A549 treated with RU486 at 1 μM for 4 hours (cell line): ENCODE measurements around the gene POR. TPM values are rescaled to one million over a fixed set of nuclear protein-coding genes. Genes with fewer than 3 reads are reported as not detected.

Experiments used
- total RNA-seq: library from RNA; stranded (reverse); fragments of 200-300 nt; extraction: Qiagen RNA extraction; gene quantifications from 5 replicates; pipeline ENCODE4 v1.2.3, GENCODE V29; 2022; ENCODE audit warnings: low read depth

The POR gene
- 131 to 193 TPM (median 173 TPM) in 5 replicates for total RNA-seq

DNA sequence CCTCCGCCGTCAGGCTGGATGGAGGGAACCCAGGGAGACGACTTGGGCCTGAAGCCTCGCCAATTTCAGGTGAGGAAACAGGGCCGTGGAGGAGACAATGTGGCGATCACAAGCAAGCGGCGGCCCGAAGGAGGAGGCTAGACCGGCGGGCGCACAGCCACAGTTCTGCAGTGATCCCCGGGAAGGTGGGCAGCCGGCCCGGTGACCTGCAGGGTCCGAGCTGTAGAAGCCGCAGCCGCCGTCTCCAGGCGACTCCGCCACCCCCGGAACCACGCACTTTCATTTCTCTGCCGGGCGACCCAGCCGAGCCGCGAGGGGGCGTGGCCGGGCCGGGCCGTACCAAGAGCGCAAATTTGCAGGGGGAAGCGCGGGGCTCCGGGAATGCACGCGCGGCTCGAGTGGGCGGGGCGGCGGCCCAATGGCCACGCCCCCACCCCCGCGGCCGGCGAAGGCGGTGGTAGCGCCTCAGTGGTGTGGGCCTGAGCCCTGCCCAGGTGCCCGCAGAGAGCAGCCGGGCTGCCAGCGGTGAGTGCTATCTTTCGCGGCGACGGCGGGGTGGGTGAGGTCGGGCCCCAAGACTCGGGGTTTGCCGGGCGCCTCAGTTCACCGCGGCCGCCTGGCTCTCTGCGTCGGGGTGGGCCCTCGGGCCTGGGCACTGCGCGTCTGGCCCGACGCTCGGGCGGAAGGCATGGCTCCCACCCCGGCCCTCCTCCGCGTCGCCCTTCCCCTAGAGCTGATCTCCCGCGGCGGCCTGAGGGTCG, at the start of gene POR:
Gene POR (plus strand): TSS at position 501 of the 761 bp plus-strand sequence. CDS start 38,847 bp downstream, outside the sequence.

DNA sequence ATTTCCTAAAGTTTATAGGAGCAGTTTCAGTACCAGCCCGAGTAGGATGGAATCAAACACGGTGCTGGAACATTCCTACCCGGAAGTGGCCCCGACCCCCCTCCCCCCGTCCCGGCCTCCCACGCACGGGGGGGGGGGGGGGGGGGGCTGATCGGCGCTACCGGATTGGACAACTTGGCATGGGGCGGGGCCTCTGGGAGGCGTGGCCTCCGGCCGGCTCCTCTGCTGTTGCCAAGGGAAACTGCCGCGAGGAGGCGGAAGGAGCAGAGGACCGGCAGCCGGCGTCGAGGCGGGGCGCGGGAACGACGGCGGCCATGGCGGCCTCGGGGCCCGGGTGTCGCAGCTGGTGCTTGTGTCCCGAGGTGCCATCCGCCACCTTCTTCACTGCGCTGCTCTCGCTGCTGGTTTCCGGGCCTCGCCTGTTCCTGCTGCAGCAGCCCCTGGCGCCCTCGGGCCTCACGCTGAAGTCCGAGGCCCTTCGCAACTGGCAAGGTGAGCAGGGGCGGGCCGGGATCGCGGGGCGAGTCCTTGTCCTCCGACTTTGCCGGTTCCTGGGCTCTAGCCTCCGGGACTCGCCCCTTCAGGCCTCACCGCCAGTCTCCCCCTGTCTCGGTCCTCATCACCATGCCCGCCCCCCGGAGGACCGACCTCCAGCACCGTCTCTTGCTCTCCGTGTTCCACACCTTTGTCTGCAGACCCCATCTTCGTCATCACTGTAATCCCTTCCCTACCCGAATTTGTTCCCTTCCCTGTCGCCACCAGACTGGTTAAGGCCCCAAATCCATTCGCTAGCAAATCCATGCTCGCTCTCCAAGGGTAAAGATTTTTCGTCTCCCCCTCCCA, 36.0 kb upstream of the POR start, which contains the start of gene RHBDD2:
Gene RHBDD2 (plus strand): TSS at position 266 of the 843 bp plus-strand sequence. CDS start 49 bp downstream, at position 315.

DNA sequence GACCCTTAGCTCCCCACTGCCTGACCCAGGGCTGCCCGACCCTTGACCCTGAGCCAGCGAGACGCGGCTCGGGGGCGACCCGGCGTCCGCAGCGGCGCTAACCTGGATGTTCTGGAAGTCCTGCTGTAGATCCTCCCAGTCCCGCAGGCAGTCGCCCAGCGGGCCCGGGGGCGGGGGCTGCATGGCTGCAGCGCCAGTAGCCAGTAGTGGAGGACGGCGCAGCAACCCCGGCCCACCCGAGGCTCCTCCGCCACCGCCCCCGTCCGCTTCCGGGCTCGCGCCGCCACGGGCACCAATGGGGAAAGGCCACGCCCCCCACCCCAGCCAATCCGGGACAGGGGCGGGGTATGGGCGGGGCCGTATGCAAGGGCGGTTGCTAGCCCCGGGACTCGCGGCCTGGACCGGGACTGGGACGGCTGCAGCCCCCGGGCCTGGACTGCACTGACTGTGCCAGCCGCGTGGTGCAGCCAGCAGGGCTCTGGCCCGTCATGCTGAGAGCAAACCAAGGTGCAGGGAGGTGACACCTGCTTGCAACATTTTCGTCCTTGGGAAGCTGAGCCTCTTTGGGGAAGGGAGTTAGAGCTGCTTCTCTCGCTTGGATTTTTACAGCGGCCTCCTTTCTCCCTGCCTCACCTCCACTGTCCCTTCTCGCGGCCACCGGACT, 79.6 kb downstream of the POR start, which contains the start of gene TMEM120A:
Gene TMEM120A (minus strand): TSS at position 208 of the 664 bp plus-strand sequence. CDS start 25 bp downstream, at position 183.

Other genes starting within 250 kb of the POR start
- 14.3 to 18.9 TPM (median 18.1 TPM) in 5 replicates for gene HIP1, start 176.2 kb upstream of the POR start, total RNA-seq
- 8.2 to 14.4 TPM (median 9.9 TPM) in 5 replicates for gene CCL26, start 142.9 kb upstream of the POR start, total RNA-seq
- 0.53 TPM in 1 of 5 replicates, not detected in the others for gene CCL24, start 101.3 kb upstream of the POR start, total RNA-seq
- 72.5 to 100.0 TPM (median 90.5 TPM) in 5 replicates for gene RHBDD2, start 36.1 kb upstream of the POR start, total RNA-seq
- gene TMEM120A, start 79.4 kb downstream of the POR start, total RNA-seq, result 29.1 to 44.9 TPM (median 41.7 TPM) in 5 replicates
- gene STYXL1, start 132.8 kb downstream of the POR start, total RNA-seq, result 38.5 to 42.8 TPM (median 40.9 TPM) in 5 replicates
- 322 to 442 TPM (median 396 TPM) in 5 replicates for gene MDH2, start 133.0 kb downstream of the POR start, total RNA-seq